Sigmoid colon (tissue), 4 donors: ENCODE measurements around the gene IL20RB.

Experiments used
- CTCF ChIP-seq, 4 experiments: fragments of 450-650 bp in 3 of 4; fragments of 200-600 bp in 1 of 4; IDR thresholded peaks; one replicate each; pipeline ENCODE4 v1.5.1; 2016 to 2019; ENCODE audit warnings: antibody characterized with exemption in 4 of 4, mild to moderate bottlenecking in 3 of 4, moderate library complexity in 2 of 4
- POLR2A ChIP-seq, 2 donors: fragments of 450-650 bp; IDR thresholded peaks; one replicate each; pipeline ENCODE4 v1.6.1; 2016; ENCODE audit warnings: antibody characterized with exemption in 2 of 2, mild to moderate bottlenecking in 2 of 2, moderate library complexity in 2 of 2
- POLR2AphosphoS5 ChIP-seq, 4 donors: sonication (generic); formaldehyde crosslinking; IDR thresholded peaks; one replicate each; pipeline ENCODE4 v1.6.1; 2017; ENCODE audit warnings: antibody characterized with exemption in 4 of 4

DNA sequence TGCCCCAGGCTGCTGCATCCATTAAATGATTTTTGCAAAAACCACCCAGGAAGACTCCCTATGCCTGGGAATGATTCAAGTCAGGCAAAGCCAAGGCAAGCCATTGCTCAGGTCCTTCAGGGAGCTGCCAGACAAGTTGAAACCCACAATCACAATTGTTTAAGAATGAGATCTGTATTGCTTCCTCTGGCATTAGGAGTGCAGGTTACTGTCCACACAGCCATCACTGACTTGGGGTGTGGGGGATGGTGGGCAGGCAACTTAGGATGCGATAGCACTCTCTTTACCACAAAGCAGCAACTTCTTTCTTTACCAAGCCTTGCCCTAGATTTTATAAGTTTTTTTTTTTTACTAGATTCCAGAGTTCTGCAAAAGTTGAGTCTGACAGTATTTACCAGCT, 15.0 kb upstream of the IL20RB start:
- no peak for TF ChIP-seq CTCF (IDR thresholded peaks at IDR 0.05)
- TF ChIP-seq POLR2A (IDR thresholded peaks at IDR 0.05), result no peak
- no peak for TF ChIP-seq POLR2AphosphoS5 (IDR thresholded peaks at IDR 0.05)
